ENCODE measurements around the gene ZNF813.
"Not testable (repeated sequence)": the region's sequence is repeated elsewhere in the genome, so short reads cannot be mapped to it uniquely, and the experiment has no call there.

Gene ZNF813

GRCh38 chr19:53511357-53511756, 43.8 kb downstream of the ZNF813 start:
- Histone ChIP-seq H3K9me2 (replicated peaks; ENCODE audit: low read depth, low read length) (no peaks in the 10 kb centered on the region), H3K4me1 (ENCODE audit: insufficient read depth, low read length, poor library complexity, severe bottlenecking) (no peaks in the 10 kb centered on the region), H3F3A (ENCODE audit: low read depth) (no peaks in the 10 kb centered on the region), H3K27me3 (ENCODE audit: insufficient read depth, low read length, poor library complexity, severe bottlenecking) (no peaks in the 10 kb centered on the region), H3K4me3 (ENCODE audit: low read length, poor library complexity, severe bottlenecking) (no peak overlapping the region), H2AFZ (ENCODE audit: low read length) (no peak overlapping the region), H3K36me3 (ENCODE audit: insufficient read depth, low read length) (no peaks in the 10 kb centered on the region), H4K20me1 (ENCODE audit: insufficient read depth, low read length, poor library complexity, severe bottlenecking) (no peaks in the 10 kb centered on the region), H3K9ac (ENCODE audit: low read depth, low read length, poor library complexity, severe bottlenecking) (no peak overlapping the region), H3K79me2 (ENCODE audit: insufficient read depth, low read length) (no peaks in the 10 kb centered on the region), H3K4me2 (ENCODE audit: low read depth, low read length, poor library complexity, severe bottlenecking) (no peak overlapping the region), H3K9me3 (ENCODE audit: insufficient read depth, low read depth, low read length) (no peaks in the 10 kb centered on the region)
- TF ChIP-seq EZH2phosphoT487 (IDR thresholded peaks at IDR 0.05; ENCODE audit: borderline replicate concordance): no peak
- TF ChIP-seq, protein P1, sequence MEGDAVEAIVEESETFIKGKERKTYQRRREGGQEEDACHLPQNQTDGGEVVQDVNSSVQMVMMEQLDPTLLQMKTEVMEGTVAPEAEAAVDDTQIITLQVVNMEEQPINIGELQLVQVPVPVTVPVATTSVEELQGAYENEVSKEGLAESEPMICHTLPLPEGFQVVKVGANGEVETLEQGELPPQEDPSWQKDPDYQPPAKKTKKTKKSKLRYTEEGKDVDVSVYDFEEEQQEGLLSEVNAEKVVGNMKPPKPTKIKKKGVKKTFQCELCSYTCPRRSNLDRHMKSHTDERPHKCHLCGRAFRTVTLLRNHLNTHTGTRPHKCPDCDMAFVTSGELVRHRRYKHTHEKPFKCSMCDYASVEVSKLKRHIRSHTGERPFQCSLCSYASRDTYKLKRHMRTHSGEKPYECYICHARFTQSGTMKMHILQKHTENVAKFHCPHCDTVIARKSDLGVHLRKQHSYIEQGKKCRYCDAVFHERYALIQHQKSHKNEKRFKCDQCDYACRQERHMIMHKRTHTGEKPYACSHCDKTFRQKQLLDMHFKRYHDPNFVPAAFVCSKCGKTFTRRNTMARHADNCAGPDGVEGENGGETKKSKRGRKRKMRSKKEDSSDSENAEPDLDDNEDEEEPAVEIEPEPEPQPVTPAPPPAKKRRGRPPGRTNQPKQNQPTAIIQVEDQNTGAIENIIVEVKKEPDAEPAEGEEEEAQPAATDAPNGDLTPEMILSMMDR (conservative IDR thresholded peaks at IDR 0.05; ENCODE audit: low read length): no peak

DNA sequence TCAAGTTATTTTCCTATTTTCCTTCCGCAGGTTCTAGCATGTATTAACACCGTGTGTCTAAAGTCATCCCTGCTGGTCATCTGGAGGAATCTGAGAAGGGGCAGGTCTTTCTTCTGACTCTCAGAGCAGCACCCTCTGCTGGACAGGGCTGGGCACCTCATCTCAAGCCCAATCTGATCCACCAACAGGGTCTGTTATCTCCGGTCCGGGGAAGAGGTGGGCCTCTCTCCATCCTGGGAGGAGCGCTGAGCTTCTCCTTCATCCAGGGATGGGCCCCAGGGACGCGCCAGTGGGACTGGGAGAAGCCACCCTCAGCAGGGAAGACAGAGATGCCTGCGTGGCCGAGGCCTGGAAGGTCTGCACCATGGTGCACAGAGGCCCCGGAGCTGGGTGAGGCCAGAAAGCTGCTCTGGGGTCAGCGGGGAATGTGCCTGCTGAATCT, 44.4 kb downstream of the ZNF813 start:
- Histone ChIP-seq H3F3A (ENCODE audit: low read depth) (no peaks in the 10 kb centered on the region), H4K20me1 (ENCODE audit: insufficient read depth, low read length, poor library complexity, severe bottlenecking) (no peaks in the 10 kb centered on the region), H3K79me2 (ENCODE audit: insufficient read depth, low read length) (no peaks in the 10 kb centered on the region), H3K4me3 (ENCODE audit: low read length, poor library complexity, severe bottlenecking) (no peak overlapping the region), H3K27me3 (ENCODE audit: insufficient read depth, low read length, poor library complexity, severe bottlenecking) (no peaks in the 10 kb centered on the region), H3K9me3 (ENCODE audit: insufficient read depth, low read depth, low read length) (no peaks in the 10 kb centered on the region), H3K4me1 (ENCODE audit: insufficient read depth, low read length, poor library complexity, severe bottlenecking) (peaks cover 3% of the 10 kb centered on the region), H3K9me2 (replicated peaks; ENCODE audit: low read depth, low read length) (no peaks in the 10 kb centered on the region), H2AFZ (ENCODE audit: low read length) (peak overlapping the region; percentile 64; the same call in 1 of the 2 replicates), H3K36me3 (ENCODE audit: insufficient read depth, low read length) (no peaks in the 10 kb centered on the region), H3K9ac (ENCODE audit: low read depth, low read length, poor library complexity, severe bottlenecking) (no peak overlapping the region), H3K4me2 (ENCODE audit: low read depth, low read length, poor library complexity, severe bottlenecking) (no peak overlapping the region)
- TF ChIP-seq, protein P1 (conservative IDR thresholded peaks at IDR 0.05; ENCODE audit: low read length): peak; percentile 81
- no peak for TF ChIP-seq EZH2phosphoT487 (IDR thresholded peaks at IDR 0.05; ENCODE audit: borderline replicate concordance)

DNA sequence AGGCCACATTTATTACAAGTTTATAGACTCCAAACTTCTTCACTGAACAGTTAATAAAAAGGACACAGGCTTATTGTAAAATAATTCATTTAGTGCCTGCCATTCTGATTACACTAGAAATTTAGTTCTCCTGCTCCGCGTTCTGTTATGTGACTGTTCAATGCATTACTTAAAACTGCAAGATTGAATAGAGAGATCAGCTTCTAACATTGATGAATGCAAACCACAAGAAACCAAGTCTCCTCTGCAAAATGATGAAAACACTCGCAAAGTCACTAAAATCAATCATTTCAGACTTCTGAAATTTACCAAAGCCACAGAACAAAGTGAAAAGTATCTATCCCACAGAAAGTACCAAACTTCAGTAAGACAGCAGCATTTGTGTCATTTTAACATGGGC, 47.5 kb downstream of the ZNF813 start:
- not testable (repeated sequence) for H3K9ac ChIP-seq (ENCODE audit: low read depth, low read length, poor library complexity, severe bottlenecking); H3K36me3 ChIP-seq (ENCODE audit: insufficient read depth, low read length); H3K9me3 ChIP-seq (ENCODE audit: insufficient read depth, low read depth, low read length); H3F3A ChIP-seq (ENCODE audit: low read depth); H3K9me2 ChIP-seq (replicated peaks; ENCODE audit: low read depth, low read length); H3K79me2 ChIP-seq (ENCODE audit: insufficient read depth, low read length); H4K20me1 ChIP-seq (ENCODE audit: insufficient read depth, low read length, poor library complexity, severe bottlenecking); H2AFZ ChIP-seq (ENCODE audit: low read length); H3K4me2 ChIP-seq (ENCODE audit: low read depth, low read length, poor library complexity, severe bottlenecking); H3K4me3 ChIP-seq (ENCODE audit: low read length, poor library complexity, severe bottlenecking); H3K27me3 ChIP-seq (ENCODE audit: insufficient read depth, low read length, poor library complexity, severe bottlenecking)
- H3K4me1 ChIP-seq (ENCODE audit: insufficient read depth, low read length, poor library complexity, severe bottlenecking): peaks cover 15% of the 10 kb centered on the region

GRCh38 chr19:53517114-53517741, 49.7 kb downstream of the ZNF813 start:
- no peaks in the 10 kb centered on the region for H3F3A ChIP-seq (ENCODE audit: low read depth)
- H4K20me1 ChIP-seq (ENCODE audit: insufficient read depth, low read length, poor library complexity, severe bottlenecking): no peaks in the 10 kb centered on the region
- H3K4me2 ChIP-seq (ENCODE audit: low read depth, low read length, poor library complexity, severe bottlenecking): no peak overlapping the region
- peaks cover 5% of the 10 kb centered on the region; the same call in 1 of the 2 replicates for H3K79me2 ChIP-seq (ENCODE audit: insufficient read depth, low read length)
- no peaks in the 10 kb centered on the region for H3K36me3 ChIP-seq (ENCODE audit: insufficient read depth, low read length)
- H2AFZ ChIP-seq (ENCODE audit: low read length): peak overlapping the region; percentile 58; the same call in 1 of the 2 replicates
- H3K4me1 ChIP-seq (ENCODE audit: insufficient read depth, low read length, poor library complexity, severe bottlenecking): peaks cover 15% of the 10 kb centered on the region
- TF ChIP-seq EZH2phosphoT487 (IDR thresholded peaks at IDR 0.05; ENCODE audit: borderline replicate concordance): no peak
- TF ChIP-seq, protein P1 (conservative IDR thresholded peaks at IDR 0.05; ENCODE audit: low read length): no peak
- H3K9me2 ChIP-seq (replicated peaks; ENCODE audit: low read depth, low read length): no peaks in the 10 kb centered on the region
- no peaks in the 10 kb centered on the region for H3K9me3 ChIP-seq (ENCODE audit: insufficient read depth, low read depth, low read length)
- H3K4me3 ChIP-seq (ENCODE audit: low read length, poor library complexity, severe bottlenecking): no peak overlapping the region
- no peak overlapping the region for H3K9ac ChIP-seq (ENCODE audit: low read depth, low read length, poor library complexity, severe bottlenecking)
- H3K27me3 ChIP-seq (ENCODE audit: insufficient read depth, low read length, poor library complexity, severe bottlenecking): no peaks in the 10 kb centered on the region

All from Loucy (cell line).